ENCODE measurements around the gene FA2H.

Gene FA2H

DNA sequence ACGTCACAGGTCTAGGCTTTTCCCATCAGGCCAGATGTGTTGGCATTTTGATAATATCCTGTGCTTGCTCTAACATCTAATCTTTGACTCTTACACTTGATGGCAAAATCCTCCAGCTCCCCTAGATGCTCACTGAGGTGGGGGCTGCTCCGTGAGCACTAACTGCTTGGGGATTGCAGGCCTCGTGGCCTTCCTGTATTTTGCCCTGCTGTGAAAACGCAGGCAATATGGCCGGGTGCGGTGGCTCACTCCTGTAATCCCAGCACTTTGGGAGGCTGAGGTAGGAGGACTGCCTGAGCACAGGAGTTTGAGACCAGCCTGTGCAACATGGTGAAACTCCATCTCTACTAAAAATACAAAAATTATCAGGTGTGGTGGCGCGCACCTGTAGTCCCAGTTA lies 64.2 kb downstream of the FA2H start:
- Histone ChIP-seq H3K4me1 (ENCODE audit: control insufficient read depth, insufficient read depth, low read length, poor library complexity, severe bottlenecking) (no peaks in the 10 kb centered on the region), H3K36me3 (ENCODE audit: control insufficient read depth, insufficient read depth, low read length) (no peaks in the 10 kb centered on the region), H3K4me3 (ENCODE audit: extremely low read depth, insufficient read depth, low read length, poor library complexity, severe bottlenecking) (no peak overlapping the region), H3K9me3 (ENCODE audit: control insufficient read depth, low read length) (no peaks in the 10 kb centered on the region), H3K27ac (ENCODE audit: low read depth, low read length, severe bottlenecking) (no peak overlapping the region)
- WGBS, 2 experiments (ENCODE audit: insufficient coverage in 2 of 2), result 84 to 92% methylated on average over 6 of the region's 8 CpGs

DNA sequence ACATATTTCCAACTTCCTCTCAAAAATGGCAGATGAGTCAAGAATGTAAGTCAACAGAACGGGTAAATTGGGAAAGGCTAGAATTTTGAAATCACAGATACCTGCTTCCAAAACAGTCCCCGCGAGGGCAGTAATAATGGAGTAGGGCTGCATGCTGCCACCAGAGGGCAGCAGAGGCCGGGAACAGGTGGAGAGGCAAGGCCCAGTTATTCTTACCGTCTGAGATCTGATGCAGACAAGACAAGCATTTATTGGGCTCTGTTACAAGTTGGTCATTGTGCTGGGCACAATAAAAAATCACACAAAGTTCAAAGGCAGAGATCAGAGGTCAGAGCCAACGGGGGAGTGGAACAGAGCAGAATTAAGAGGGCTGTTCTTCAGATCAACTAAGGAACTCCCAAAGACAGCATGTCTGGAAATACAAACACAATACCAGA lies 65.2 kb downstream of the FA2H start:
- H3K9me3 ChIP-seq (ENCODE audit: control insufficient read depth, low read length), result no peaks in the 10 kb centered on the region
- no peaks in the 10 kb centered on the region for H3K4me1 ChIP-seq (ENCODE audit: control insufficient read depth, insufficient read depth, low read length, poor library complexity, severe bottlenecking)
- 0 to 3% methylated on average over 5 of the region's 6 CpGs for WGBS, 2 experiments (ENCODE audit: insufficient coverage in 2 of 2)

DNA sequence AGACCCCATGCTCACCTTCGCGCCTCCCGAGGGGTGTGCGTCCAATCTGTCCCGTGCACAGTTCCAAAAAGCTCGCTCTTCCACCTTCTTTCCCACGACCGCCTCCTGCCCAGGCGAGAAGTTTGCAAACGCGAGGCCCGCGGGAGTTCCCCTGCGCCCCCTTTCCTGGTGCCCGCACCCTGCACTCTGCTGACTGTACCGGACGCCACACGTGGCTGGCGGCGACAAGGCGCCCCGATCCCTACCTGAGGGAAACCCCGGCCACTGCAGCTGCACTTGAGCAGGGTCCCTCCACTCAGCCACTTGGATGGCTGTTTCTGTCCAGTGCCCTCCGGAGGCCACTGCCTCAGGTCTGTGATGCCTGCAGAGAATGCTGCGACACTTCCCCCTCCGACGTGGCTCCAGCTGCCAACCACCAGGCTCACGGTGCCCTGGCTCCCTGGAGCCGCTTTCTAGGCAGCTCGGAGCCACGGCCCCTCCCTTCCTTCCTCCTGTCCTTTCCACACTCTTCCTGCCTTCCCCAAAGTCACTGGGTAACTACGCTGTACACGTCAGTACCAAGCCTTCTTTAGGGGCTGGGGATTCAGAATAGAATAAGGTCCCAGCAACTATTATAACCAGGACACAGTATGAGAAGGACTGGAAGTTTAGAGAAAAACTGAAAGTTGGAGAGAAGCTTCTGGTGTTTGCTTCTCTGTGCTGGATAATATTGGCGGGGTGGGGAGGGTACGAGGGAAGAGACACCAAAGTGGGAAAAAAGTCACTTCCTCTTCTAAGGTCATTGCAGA lies 74.0 kb downstream of the FA2H start, which contains the start of gene MLKL:
Gene MLKL (minus strand): TSS at position 425 of the 788 bp plus-strand sequence. CDS start 5,105 bp downstream, outside the sequence.
- H3K9me3 ChIP-seq (ENCODE audit: control insufficient read depth, low read length), result no peaks in the 10 kb centered on the region
- H3K4me3 ChIP-seq (ENCODE audit: extremely low read depth, insufficient read depth, low read length, poor library complexity, severe bottlenecking), result peak within 1 kb of the TSS; percentile 47
- H3K4me1 ChIP-seq (ENCODE audit: control insufficient read depth, insufficient read depth, low read length, poor library complexity, severe bottlenecking), result no peaks in the 10 kb centered on the region
- H3K27ac ChIP-seq (ENCODE audit: low read depth, low read length, severe bottlenecking), result peak within 1 kb of the TSS; percentile 5
- H3K36me3 ChIP-seq (ENCODE audit: control insufficient read depth, insufficient read depth, low read length), result no peaks in the 10 kb centered on the region
- WGBS, 2 experiments (ENCODE audit: insufficient coverage in 2 of 2), result 21 to 29% methylated on average over 24 to 31 of the region's 35 CpGs

More for the DNA sequence above, 65.2 kb downstream of the FA2H start:
- Histone ChIP-seq H3K4me3 (ENCODE audit: extremely low read depth, insufficient read depth, low read length, poor library complexity, severe bottlenecking) (no peak overlapping the region), H3K36me3 (ENCODE audit: control insufficient read depth, insufficient read depth, low read length) (no peaks in the 10 kb centered on the region), H3K27ac (ENCODE audit: low read depth, low read length, severe bottlenecking) (no peak overlapping the region)

DNA sequence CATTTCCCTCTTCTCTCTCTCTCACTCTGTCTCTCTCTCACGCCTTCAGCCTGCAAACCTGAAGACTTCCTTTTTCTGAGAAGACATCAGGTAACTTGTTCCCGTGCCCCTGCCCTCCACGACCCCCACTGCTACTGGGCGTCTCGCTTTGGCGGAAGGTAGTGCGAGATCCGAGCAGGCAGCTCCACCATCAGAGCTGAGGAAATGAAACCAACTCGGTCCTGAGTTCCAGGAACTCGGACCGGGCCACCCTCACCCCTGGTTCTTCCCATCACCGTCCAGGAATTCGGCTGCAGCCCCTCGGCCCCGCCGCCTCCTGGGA lies 74.5 kb downstream of the FA2H start:
- Histone ChIP-seq H3K4me1 (ENCODE audit: control insufficient read depth, insufficient read depth, low read length, poor library complexity, severe bottlenecking) (no peaks in the 10 kb centered on the region), H3K36me3 (ENCODE audit: control insufficient read depth, insufficient read depth, low read length) (no peaks in the 10 kb centered on the region), H3K27ac (ENCODE audit: low read depth, low read length, severe bottlenecking) (no peak overlapping the region), H3K9me3 (ENCODE audit: control insufficient read depth, low read length) (no peaks in the 10 kb centered on the region), H3K4me3 (ENCODE audit: extremely low read depth, insufficient read depth, low read length, poor library complexity, severe bottlenecking) (peak overlapping the region; percentile 47)
- 26 to 27% methylated on average over 14 to 16 of the region's 16 CpGs for WGBS, 2 experiments (ENCODE audit: insufficient coverage in 2 of 2)

DNA sequence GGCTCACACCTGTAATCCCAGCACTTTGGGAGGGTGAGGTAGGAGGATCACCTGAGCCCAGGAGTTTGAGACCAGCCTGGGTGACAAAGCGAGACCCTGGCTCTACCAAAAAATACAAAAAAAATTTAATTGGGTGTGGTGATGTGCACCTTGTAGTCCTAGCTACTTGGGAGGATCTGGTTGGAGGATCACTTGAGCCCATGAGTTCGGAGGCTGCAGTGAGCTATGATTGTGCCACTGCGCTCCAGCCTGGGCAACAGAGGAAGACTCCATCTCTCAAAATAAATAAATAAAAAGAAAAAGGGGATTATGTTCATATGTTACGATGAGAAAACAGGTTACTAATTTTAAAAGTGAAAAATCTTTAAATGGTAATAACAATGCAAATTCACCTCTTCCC lies 75.0 kb downstream of the FA2H start:
- no peak overlapping the region for H3K27ac ChIP-seq (ENCODE audit: low read depth, low read length, severe bottlenecking)
- H3K9me3 ChIP-seq (ENCODE audit: control insufficient read depth, low read length), result no peaks in the 10 kb centered on the region
- H3K36me3 ChIP-seq (ENCODE audit: control insufficient read depth, insufficient read depth, low read length), result no peaks in the 10 kb centered on the region
- H3K4me1 ChIP-seq (ENCODE audit: control insufficient read depth, insufficient read depth, low read length, poor library complexity, severe bottlenecking), result no peaks in the 10 kb centered on the region
- peak overlapping the region; percentile 47 for H3K4me3 ChIP-seq (ENCODE audit: extremely low read depth, insufficient read depth, low read length, poor library complexity, severe bottlenecking)
- no CpG with 5 or more reads among the region's 4 CpGs for WGBS, 2 experiments (ENCODE audit: insufficient coverage in 2 of 2)

DNA sequence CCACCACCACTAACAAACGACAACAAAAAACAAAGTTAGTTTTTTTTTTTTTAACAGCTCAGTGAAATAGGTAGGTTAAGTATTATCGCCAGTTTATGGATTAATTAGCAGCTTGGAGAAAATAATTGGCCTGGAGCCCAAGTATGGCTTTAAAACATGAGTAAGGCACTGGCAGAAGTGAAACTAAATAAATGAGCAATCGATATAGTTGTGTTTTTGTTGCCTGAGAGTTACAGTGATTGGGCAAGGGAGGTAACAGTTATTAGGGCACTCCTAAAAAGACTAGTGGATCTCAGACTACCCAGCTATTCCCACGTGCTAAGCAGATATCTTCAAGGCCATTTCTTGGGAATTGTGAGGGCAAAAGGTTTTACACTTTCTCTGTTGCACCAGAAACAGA lies 76.4 kb downstream of the FA2H start:
- H3K4me1 ChIP-seq (ENCODE audit: control insufficient read depth, insufficient read depth, low read length, poor library complexity, severe bottlenecking), result no peaks in the 10 kb centered on the region
- 89% methylated on average over 3 of the region's 4 CpGs for WGBS, 2 experiments (ENCODE audit: insufficient coverage in 2 of 2)
- H3K36me3 ChIP-seq (ENCODE audit: control insufficient read depth, insufficient read depth, low read length), result no peaks in the 10 kb centered on the region
- no peak overlapping the region for H3K27ac ChIP-seq (ENCODE audit: low read depth, low read length, severe bottlenecking)
- no peaks in the 10 kb centered on the region for H3K9me3 ChIP-seq (ENCODE audit: control insufficient read depth, low read length)
- H3K4me3 ChIP-seq (ENCODE audit: extremely low read depth, insufficient read depth, low read length, poor library complexity, severe bottlenecking), result no peak overlapping the region

DNA sequence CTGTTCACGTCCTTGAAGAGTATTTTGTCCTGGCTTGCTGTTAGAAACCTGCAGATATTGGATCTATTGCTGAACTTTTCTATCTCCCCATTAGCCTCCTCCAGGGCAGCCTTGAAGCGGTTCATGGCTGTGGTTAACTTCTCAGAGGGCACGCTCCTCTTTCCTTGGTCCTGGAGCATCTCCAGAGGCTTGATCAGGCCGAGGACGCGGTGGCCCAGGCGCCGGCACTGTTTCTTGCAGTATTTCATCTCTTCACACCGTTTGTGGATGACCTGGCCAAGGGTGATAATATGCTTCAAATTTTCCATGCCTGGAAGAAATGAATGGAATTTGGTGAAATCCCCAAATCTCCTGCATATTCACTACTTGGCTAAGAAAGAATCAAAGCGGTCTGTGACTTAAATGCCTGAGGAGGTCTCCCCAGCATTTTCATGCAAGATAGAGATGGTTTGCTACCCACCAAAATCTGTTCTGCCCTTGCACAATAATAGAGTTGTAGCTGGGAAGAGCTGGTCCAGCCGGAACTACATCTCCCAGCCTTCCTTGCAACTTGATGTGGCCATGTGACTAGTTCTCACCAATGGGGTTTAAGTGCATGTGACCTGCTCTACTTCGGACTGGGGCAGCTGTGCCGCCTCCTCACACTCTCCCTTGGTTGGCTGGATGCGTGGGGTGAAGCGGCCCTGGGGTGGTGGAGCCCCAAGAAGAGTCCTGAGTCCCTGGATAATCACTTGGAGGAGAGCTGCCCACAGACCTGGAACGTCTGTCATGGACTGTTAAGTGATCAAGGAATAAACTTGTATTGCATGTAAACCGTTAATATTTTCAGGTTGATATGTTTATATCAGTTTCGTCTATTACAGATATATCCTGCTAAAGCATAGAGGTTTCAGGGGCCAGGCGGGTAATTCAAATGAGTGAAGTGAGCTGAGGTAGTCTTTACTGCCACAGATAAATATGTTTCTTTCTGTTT lies 78.9 kb downstream of the FA2H start:
- Histone ChIP-seq H3K4me1 (ENCODE audit: control insufficient read depth, insufficient read depth, low read length, poor library complexity, severe bottlenecking) (no peaks in the 10 kb centered on the region), H3K36me3 (ENCODE audit: control insufficient read depth, insufficient read depth, low read length) (no peaks in the 10 kb centered on the region), H3K27ac (ENCODE audit: low read depth, low read length, severe bottlenecking) (no peak overlapping the region), H3K4me3 (ENCODE audit: extremely low read depth, insufficient read depth, low read length, poor library complexity, severe bottlenecking) (peak overlapping the region; percentile 29), H3K9me3 (ENCODE audit: control insufficient read depth, low read length) (no peaks in the 10 kb centered on the region)
- 60 to 82% methylated on average over 10 to 16 of the region's 19 CpGs for WGBS, 2 experiments (ENCODE audit: insufficient coverage in 2 of 2)

DNA sequence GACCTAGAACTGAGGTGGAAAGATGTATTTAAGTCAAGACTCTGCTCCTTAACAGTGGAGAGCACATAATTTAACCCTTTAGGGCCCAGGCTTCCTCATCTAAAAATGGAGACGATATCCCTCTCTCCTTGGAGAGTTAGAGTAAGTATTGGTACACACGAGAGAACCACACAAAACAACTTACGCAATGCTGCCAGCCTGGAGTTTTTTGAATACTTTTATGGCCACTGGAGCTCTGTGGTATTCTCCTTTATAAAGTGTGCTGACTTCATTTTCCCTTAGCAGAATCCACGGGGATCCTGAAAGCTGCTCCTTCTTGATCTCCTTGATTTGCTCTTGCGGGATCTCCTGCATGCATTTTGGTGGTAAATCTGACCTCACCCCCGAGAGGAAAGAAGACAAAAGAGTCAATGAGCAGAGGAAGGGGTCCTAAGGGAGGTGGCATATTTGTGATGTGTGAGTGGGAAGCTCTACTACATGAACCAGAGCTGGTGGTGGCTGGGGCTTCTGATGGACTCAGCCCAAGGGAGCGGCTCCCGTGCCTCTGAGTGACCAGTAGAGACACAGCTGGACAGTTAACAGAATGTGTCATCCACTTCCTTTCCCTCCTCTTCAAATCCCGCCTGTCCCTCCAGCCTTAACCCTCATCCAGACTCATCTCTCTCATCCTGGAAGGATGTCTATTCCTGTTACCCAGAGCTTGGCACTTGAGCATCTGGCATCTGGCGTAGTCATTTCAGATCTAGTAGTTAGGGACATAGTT lies 83.3 kb downstream of the FA2H start:
- 82 to 91% methylated on average over 5 to 6 of the region's 10 CpGs for WGBS, 2 experiments (ENCODE audit: insufficient coverage in 2 of 2)
- no peaks in the 10 kb centered on the region for H3K9me3 ChIP-seq (ENCODE audit: control insufficient read depth, low read length)
- H3K27ac ChIP-seq (ENCODE audit: low read depth, low read length, severe bottlenecking), result no peak overlapping the region
- no peaks in the 10 kb centered on the region for H3K36me3 ChIP-seq (ENCODE audit: control insufficient read depth, insufficient read depth, low read length)
- H3K4me1 ChIP-seq (ENCODE audit: control insufficient read depth, insufficient read depth, low read length, poor library complexity, severe bottlenecking), result no peaks in the 10 kb centered on the region
- no peak overlapping the region for H3K4me3 ChIP-seq (ENCODE audit: extremely low read depth, insufficient read depth, low read length, poor library complexity, severe bottlenecking)

DNA sequence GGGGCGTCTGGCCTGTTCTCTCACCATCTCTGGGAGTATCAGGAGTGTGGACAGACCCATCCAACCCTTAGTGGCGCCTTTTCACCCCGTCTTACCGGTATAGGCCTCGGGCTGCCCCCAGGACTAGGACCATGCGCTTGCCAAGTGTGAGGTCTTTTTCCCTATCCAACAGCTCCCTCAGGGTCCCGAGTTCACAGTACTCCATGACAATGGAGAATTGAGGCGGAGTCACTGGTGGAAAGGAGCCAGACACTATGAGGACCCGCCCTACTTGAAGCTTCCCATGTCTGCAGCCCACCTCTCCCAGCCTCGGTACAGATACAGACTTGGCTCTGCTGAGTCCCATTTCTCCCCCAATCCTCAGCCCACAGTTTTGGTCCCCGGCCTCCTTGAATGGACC lies 92.1 kb downstream of the FA2H start:
- 84 to 94% methylated on average over 4 to 9 of the region's 11 CpGs for WGBS, 2 experiments (ENCODE audit: insufficient coverage in 2 of 2)
- Histone ChIP-seq H3K36me3 (ENCODE audit: control insufficient read depth, insufficient read depth, low read length) (no peaks in the 10 kb centered on the region), H3K4me3 (ENCODE audit: extremely low read depth, insufficient read depth, low read length, poor library complexity, severe bottlenecking) (no peak overlapping the region), H3K4me1 (ENCODE audit: control insufficient read depth, insufficient read depth, low read length, poor library complexity, severe bottlenecking) (no peaks in the 10 kb centered on the region), H3K27ac (ENCODE audit: low read depth, low read length, severe bottlenecking) (no peak overlapping the region), H3K9me3 (ENCODE audit: control insufficient read depth, low read length) (no peaks in the 10 kb centered on the region)

DNA sequence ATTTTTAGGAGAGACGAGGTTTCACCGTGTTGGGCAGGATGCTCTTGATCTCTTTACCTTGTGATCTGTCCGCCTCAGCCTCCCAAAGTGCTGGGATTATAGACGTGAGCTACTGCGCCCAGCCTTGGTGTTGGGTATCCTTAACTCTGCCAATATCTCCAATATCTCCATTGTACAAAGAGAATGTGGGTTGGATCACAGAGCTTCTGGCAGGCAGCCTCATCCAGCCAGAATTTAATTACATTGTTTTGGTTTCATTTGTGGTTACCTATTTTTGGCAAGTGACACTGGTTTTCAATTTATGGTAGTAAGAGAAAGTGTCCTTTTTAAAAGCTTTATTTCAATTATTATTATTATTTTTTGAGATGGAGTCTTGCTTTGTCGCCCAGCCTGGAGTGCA lies 93.9 kb downstream of the FA2H start:
- Histone ChIP-seq H3K9me3 (ENCODE audit: control insufficient read depth, low read length) (no peaks in the 10 kb centered on the region), H3K4me3 (ENCODE audit: extremely low read depth, insufficient read depth, low read length, poor library complexity, severe bottlenecking) (no peak overlapping the region), H3K36me3 (ENCODE audit: control insufficient read depth, insufficient read depth, low read length) (no peaks in the 10 kb centered on the region), H3K27ac (ENCODE audit: low read depth, low read length, severe bottlenecking) (no peak overlapping the region), H3K4me1 (ENCODE audit: control insufficient read depth, insufficient read depth, low read length, poor library complexity, severe bottlenecking) (no peaks in the 10 kb centered on the region)
- WGBS, 2 experiments (ENCODE audit: insufficient coverage in 2 of 2), result 90 to 96% methylated on average over 4 to 5 of the region's 6 CpGs

All from mesodermal cell (in vitro differentiated cells).